ENCODE measurements around the gene ZBTB39. TPM values are rescaled to one million over a fixed set of nuclear protein-coding genes. Genes with fewer than 3 reads are reported as not detected.
"Not testable (repeated sequence)": the region's sequence is repeated elsewhere in the genome, so short reads cannot be mapped to it uniquely, and the experiment has no call there.

Gene ZBTB39
- total RNA-seq, 1 donor from 2014 or later, result 2.7 TPM

DNA sequence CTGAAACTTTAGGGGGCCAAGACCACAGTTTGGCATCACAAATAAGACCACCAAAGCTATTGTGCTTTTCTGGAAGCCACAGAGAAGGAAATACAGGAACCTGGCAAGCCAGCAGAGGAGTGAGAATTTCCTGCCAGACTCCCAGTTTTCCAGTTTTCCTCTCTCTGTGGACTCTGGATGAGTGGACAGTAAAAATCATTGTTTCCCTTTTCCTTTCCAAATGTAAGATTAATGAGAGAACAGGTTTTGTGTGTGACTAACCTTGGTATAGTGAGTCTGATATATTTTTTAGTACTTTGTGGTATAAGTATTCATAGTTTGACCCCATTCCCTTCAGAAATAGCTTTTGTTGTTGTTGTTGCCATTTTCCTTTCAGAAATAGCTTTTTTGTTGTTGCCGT lies 12.6 kb upstream of the ZBTB39 start:
- TF ChIP-seq, protein P1, sequence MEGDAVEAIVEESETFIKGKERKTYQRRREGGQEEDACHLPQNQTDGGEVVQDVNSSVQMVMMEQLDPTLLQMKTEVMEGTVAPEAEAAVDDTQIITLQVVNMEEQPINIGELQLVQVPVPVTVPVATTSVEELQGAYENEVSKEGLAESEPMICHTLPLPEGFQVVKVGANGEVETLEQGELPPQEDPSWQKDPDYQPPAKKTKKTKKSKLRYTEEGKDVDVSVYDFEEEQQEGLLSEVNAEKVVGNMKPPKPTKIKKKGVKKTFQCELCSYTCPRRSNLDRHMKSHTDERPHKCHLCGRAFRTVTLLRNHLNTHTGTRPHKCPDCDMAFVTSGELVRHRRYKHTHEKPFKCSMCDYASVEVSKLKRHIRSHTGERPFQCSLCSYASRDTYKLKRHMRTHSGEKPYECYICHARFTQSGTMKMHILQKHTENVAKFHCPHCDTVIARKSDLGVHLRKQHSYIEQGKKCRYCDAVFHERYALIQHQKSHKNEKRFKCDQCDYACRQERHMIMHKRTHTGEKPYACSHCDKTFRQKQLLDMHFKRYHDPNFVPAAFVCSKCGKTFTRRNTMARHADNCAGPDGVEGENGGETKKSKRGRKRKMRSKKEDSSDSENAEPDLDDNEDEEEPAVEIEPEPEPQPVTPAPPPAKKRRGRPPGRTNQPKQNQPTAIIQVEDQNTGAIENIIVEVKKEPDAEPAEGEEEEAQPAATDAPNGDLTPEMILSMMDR (IDR thresholded peaks at IDR 0.05; ENCODE audit: borderline replicate concordance), result no peak
- no peak overlapping the region for H3K4me3 ChIP-seq
- H3K27ac ChIP-seq (replicated peaks), result no peak overlapping the region
- intact Hi-C loops (cut with micrococcal nuclease), result no loop called here
- no peaks in the 10 kb centered on the region for H3K36me3 ChIP-seq
- H3K27me3 ChIP-seq (ENCODE audit: low read depth), result peaks cover 41% of the 10 kb centered on the region
- no peaks in the 10 kb centered on the region for H3K4me1 ChIP-seq
- no peaks in the 10 kb centered on the region for H3K9me3 ChIP-seq (replicated peaks)
- no peak for DNase-seq

DNA sequence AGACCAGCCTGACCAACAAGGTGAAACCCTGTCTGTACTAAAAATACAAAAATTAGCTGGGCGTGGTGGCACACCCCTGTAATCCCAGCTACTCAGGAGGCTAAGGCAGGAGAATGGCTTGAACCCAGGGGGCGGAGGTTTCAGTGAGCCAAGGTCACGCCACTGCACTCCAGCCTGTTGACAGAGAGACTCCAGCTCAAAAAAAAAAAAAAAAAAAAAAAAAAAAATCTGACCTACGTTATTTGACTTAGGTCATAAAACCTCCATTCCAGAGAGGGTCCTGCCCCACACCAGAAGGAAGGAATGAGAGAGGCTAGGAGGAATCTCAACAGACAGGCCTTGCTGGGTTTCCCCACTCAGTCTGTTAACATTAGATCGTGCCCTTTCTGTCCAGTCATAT lies 12.0 kb upstream of the ZBTB39 start:
- H3K4me3 ChIP-seq; intact Hi-C loops (cut with micrococcal nuclease); DNase-seq; H3K27ac ChIP-seq (replicated peaks); H3K36me3 ChIP-seq; H3K4me1 ChIP-seq; H3K9me3 ChIP-seq (replicated peaks): not testable (repeated sequence)
- peaks cover 44% of the 10 kb centered on the region for H3K27me3 ChIP-seq (ENCODE audit: low read depth)

DNA sequence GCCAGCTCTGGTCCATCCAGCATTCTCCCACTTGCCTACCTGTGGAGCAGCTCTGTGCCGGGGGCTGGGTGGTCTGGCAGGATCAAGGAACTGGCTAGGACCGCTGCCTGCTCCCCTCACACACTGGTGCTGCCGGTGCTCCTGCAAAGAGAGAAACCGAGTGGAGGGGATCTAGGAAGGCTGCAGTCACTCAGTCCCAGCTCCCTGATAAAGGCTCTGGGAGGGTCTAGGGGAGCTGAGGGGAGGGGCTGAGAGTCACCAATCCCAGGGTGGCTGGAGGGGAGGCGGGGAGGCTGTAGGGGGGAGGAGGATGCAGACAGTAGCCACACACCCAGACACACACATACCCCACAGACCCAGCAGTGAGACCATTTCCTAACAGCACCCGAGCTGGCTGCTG lies 10.0 kb upstream of the ZBTB39 start, which contains the start of gene TAC3:
TAC3 (minus strand) TSS at position 182 of the 400 bp plus-strand sequence. CDS start 732 bp downstream, outside the sequence.
- no peak for DNase-seq
- Histone ChIP-seq H3K4me1 (no peaks in the 10 kb centered on the region), H3K27ac (replicated peaks) (no peak within 1 kb of the TSS), H3K27me3 (ENCODE audit: low read depth) (peaks cover 55% of the 10 kb centered on the region), H3K9me3 (replicated peaks) (no peaks in the 10 kb centered on the region), H3K4me3 (no peak within 1 kb of the TSS), H3K36me3 (no peaks in the 10 kb centered on the region)
- intact Hi-C loops (cut with micrococcal nuclease), result no loop called here
- TF ChIP-seq, protein P1 (IDR thresholded peaks at IDR 0.05; ENCODE audit: borderline replicate concordance), result no peak

DNA sequence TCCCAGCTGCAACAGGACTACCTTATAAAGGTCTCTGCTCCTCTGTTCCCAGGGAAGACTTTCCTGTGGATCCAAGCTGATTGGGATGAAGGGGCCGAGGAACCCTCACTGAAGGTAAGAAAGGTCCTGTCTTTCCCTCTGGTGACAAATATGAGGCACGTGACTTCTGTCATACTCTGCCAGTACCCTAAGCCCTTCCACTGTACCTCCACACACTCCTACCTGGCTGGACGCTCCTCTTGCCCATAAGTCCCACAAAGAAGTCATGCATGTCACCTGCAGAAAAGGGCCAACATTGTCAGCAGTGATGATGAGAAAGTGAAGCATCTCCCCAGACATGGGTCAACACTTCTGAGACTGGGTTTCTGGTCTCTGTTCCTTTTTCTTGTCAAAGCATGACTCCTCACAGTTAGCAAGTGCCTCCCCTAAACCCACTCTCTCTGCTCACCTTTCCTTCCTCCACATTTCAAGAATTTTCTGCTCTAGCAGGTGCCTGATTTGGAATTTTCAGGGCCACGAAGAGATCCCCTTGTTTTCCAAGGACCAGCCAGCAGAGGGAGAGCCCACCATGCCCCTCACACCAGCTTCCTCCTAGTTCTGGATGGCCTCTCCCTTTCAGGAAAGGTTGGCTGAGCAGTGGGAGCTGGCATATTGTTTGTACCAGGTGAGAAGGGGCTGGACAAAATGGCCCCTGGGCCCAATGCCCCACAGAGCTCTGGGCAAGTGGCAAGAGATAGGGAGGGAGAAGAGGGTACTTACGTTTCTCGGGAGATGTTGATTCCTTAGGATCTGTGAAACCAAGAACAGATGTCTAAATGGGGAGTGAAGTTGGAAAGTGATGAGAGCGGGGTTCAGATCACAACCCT lies 6.5 kb upstream of the ZBTB39 start:
- Histone ChIP-seq H3K27ac (replicated peaks) (no peak overlapping the region), H3K4me1 (peaks cover 5% of the 10 kb centered on the region), H3K4me3 (no peak overlapping the region), H3K36me3 (no peaks in the 10 kb centered on the region), H3K9me3 (replicated peaks) (no peaks in the 10 kb centered on the region), H3K27me3 (ENCODE audit: low read depth) (peaks cover 55% of the 10 kb centered on the region)
- TF ChIP-seq, protein P1 (IDR thresholded peaks at IDR 0.05; ENCODE audit: borderline replicate concordance), result no peak
- intact Hi-C loops (cut with micrococcal nuclease), result no loop called here
- no peak for DNase-seq

DNA sequence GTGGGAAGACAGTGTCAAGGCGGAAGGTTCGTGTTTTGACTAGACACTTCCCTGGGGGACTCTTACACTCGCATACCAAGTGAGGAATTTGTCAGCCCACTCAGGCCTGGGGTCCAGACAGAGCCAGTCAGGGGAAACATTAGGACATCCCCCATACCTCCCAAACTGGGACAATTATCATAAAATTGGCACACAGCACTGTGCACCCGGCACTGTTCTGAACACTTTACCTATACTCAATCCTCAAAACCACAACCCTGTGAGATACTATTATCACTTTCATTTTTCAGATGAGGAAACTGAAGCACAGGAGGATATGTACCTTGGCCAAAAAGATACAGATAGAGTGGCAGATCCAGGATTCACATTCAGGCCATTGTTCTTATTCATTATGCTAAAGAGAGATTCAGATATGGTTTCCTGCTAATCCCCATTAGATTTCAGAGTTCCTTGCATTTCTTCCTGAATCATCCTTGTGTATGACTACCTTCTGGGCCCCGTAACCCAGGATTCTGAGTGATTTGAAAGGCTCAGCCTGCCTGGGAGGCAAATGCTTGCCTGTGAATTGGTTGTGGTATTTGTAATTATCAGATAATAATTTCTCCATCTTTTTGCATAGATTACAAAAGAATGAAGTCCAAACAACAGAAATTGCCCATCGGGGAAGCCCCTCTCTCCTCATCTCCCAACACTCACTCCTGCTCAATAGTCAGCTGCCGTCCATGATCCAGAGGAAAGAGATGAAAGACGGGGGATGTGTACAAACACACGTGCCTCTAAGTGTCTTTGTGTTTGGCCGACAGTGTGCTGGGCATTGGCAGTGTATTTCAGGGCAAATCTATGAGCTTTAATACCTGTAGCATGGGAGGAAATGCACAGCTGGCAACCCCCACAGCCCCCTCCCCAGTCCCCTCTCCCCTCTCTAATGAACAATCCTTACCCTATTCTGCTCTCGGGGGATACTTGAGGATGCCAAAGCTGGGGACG lies 5.4 kb upstream of the ZBTB39 start:
- intact Hi-C loops (cut with micrococcal nuclease), result no loop called here
- Histone ChIP-seq H3K4me3 (no peak overlapping the region), H3K36me3 (no peaks in the 10 kb centered on the region), H3K27ac (replicated peaks) (no peak overlapping the region), H3K9me3 (replicated peaks) (no peaks in the 10 kb centered on the region), H3K4me1 (peaks cover 9% of the 10 kb centered on the region), H3K27me3 (ENCODE audit: low read depth) (peaks cover 45% of the 10 kb centered on the region)
- DNase-seq, result no peak
- TF ChIP-seq, protein P1 (IDR thresholded peaks at IDR 0.05; ENCODE audit: borderline replicate concordance), result no peak

Data from left ventricle myocardium inferior (tissue), 1 donor.